Stimulated activated CD4-positive, alpha-beta T cell treated with anti-CD3 and anti-CD28 coated beads, Interleukin-1b, Interleukin-23, amount 100 ng/mL, for 4 hours (primary cell): Measurements from ENCODE around the gene KIF5B.

Experiments used
- DNase-seq, 2 donors: peaks; one replicate each; pipeline ENCODE4 v3.0.0-alpha.2; 2020; ENCODE audit warnings: low read depth in 2 of 2

The KIF5B gene

DNA sequence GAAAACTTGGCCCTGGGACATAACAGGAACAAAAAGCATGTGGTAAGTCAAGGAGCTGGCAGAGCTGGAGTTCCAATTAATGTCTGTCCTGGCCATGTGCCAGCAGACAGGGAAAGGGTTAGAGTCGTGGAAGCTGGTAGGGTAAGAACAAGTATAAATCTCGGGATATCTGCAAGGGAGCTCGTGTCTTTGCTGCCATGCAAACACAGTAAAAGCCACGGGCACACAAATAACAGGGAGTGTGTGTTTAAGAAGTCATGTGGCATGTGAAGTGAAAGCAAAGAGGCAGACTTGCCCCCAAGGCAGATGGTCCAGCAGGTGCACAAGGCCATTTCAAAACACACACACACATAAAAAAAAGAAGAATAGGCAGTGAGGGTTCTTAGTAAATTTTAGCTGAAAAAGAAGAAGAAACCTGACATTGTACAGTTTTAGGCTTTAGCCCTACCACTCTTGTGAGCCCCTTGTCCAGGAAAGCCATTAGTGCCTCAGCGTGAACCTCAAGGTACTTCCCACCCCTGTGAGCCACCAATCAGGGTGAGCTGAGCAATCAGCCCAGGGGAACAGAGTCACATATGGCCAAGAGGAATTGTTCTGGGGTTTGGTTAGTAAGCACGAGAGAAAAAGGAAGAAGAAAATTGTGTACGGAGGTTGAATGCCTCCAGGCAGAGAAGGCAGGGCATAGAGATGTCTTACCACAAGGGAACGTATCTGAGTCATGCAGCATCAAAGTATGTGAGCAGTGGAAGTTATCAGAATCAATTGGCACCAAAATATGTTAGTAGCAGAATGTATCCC, 94.7 kb downstream of the KIF5B start:
- DNase-seq, result no peak

DNA sequence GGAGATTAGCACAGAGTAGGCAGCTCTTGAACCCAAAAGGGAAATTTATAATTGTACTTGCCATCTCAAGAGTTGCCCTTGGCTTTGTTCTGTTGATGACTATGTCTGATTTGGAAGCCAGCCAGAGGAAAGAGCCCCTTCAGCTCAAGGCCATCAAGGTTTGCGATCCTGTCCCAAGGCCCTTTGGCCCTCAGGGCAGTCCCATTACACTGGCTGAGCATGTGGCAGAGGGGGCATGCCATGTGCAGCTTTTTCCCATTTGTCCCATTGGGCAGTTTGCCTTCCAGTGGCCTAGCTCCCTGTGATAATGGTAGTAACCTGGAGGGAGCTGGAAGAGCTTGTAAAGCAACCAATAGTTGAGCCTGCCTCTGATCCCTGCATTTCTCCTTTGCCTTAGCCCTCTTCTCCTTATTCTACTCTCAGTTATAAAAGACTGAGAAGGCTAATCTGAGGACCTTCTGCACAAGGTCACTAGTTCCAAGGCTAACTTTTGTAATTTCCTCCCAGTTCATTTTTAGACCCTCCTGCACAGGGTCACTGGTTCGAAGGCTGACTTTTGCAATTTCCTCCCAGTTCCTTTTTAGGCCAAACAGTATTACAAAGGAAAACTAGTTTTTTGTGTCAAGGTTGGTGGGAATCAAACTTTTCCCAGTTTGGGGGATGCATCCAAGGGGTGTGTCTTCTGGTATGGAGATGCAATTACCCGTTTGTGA, 96.6 kb downstream of the KIF5B start:
- no peak for DNase-seq
